ENCODE measurements around the gene SYNE4. TPM values are rescaled to one million over a fixed set of nuclear protein-coding genes. Genes with fewer than 3 reads are reported as not detected.

The SYNE4 gene
- total RNA-seq, 2 experiments from 2014 or later = 1.6 TPM

DNA sequence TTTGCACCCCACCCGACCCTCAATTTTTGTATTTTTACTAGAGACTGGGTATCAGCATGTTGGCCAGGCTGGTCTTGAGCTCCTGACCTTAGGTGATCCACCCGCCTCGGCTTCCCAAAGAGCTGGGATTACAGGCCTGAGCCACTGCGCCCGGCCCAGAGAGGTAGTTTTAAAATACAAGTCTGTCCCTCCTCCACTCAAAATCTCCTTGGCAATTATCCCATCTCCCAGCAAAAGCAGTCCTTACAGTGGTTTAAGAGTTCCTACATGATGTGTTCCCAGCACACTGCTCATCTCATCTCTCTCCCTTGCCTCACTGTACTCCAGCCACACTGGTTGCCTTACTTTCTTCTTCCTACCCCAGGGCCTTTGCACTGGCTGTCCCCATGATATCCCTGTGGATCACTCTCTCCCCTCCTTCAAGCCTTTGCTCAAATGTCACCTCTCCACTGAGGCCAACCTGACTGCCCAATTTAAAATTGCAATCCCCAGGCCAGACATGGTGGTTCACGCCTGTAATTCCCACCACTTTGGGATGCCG is 48.1 kb downstream of the SYNE4 start:
- peak overlapping the region; percentile 62 for H3K4me3 Mint-ChIP-seq
- H3K27ac Mint-ChIP-seq = no peak overlapping the region
- intact Hi-C loops (cut with DNase I, micrococcal nuclease) = no loop called here
- no peaks in the 10 kb centered on the region for H3K27me3 ChIP-seq (ENCODE audit: control insufficient read depth in 1 of 2, insufficient read depth in 2 of 2, low read length in 2 of 2)
- no peak overlapping the region for H3K27ac ChIP-seq (ENCODE audit: low read depth in 1 of 2, low read length in 2 of 2)
- H3K9me3 Mint-ChIP-seq = no peaks in the 10 kb centered on the region
- TF ChIP-seq, protein P1, sequence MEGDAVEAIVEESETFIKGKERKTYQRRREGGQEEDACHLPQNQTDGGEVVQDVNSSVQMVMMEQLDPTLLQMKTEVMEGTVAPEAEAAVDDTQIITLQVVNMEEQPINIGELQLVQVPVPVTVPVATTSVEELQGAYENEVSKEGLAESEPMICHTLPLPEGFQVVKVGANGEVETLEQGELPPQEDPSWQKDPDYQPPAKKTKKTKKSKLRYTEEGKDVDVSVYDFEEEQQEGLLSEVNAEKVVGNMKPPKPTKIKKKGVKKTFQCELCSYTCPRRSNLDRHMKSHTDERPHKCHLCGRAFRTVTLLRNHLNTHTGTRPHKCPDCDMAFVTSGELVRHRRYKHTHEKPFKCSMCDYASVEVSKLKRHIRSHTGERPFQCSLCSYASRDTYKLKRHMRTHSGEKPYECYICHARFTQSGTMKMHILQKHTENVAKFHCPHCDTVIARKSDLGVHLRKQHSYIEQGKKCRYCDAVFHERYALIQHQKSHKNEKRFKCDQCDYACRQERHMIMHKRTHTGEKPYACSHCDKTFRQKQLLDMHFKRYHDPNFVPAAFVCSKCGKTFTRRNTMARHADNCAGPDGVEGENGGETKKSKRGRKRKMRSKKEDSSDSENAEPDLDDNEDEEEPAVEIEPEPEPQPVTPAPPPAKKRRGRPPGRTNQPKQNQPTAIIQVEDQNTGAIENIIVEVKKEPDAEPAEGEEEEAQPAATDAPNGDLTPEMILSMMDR (IDR thresholded peaks at IDR 0.05) = no peak
- H3K4me1 Mint-ChIP-seq (ENCODE audit: low read depth) = peaks cover 42% of the 10 kb centered on the region
- no peaks in the 10 kb centered on the region for H3K9me3 ChIP-seq (ENCODE audit: control insufficient read depth in 1 of 2, insufficient read depth in 1 of 2, low read length in 2 of 2)
- H3K36me3 ChIP-seq (ENCODE audit: insufficient read depth, low read length) = no peaks in the 10 kb centered on the region
- peaks cover 36% of the 10 kb centered on the region for H3K4me1 ChIP-seq (ENCODE audit: insufficient read depth, low read length)
- H3K27me3 Mint-ChIP-seq = peaks cover 5% of the 10 kb centered on the region
- no peaks in the 10 kb centered on the region for H3K36me3 Mint-ChIP-seq (ENCODE audit: low read depth)
- ATAC-seq (ENCODE audit: poor library complexity) (no peak), DNase-seq (no peak)
- ChIA-PET CTCF (no interaction called here), POLR2A (interaction anchor here (1.7 kb wide), 1 partner anchor 33 kb away, joined by 4 read pairs; no protein-coding TSS in a partner anchor)
- peak overlapping the region; percentile 64 for H3K4me3 ChIP-seq (ENCODE audit: low read length)

DNA sequence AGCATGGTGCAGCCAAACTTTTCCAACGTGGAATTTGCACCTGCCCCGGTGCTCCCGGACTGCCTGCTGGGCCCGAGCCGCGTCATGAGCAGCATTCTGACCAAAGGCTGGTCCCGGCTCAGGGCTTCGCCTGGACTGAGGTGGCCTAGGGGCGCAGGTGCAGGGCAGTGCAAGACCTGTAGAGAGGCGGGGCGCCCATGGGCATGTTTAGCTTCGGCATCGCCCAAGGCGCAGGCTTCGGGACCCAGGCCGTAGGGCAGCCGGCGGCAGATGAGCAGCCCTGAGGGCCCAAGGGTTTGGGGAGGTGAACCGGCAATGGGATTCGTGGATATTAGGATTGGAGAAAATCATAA is 48.7 kb downstream of the SYNE4 start:
- intact Hi-C loops (cut with DNase I, micrococcal nuclease) = loop anchor here (5.0 kb wide), 3 partner anchors 52 to 212 kb away; partner anchors contain the start of genes ALKBH6 (in 1 of the 2), THAP8 (in 1 of the 2) and WDR62 (in 1 of the 2)
- no peaks in the 10 kb centered on the region for H3K9me3 Mint-ChIP-seq

DNA sequence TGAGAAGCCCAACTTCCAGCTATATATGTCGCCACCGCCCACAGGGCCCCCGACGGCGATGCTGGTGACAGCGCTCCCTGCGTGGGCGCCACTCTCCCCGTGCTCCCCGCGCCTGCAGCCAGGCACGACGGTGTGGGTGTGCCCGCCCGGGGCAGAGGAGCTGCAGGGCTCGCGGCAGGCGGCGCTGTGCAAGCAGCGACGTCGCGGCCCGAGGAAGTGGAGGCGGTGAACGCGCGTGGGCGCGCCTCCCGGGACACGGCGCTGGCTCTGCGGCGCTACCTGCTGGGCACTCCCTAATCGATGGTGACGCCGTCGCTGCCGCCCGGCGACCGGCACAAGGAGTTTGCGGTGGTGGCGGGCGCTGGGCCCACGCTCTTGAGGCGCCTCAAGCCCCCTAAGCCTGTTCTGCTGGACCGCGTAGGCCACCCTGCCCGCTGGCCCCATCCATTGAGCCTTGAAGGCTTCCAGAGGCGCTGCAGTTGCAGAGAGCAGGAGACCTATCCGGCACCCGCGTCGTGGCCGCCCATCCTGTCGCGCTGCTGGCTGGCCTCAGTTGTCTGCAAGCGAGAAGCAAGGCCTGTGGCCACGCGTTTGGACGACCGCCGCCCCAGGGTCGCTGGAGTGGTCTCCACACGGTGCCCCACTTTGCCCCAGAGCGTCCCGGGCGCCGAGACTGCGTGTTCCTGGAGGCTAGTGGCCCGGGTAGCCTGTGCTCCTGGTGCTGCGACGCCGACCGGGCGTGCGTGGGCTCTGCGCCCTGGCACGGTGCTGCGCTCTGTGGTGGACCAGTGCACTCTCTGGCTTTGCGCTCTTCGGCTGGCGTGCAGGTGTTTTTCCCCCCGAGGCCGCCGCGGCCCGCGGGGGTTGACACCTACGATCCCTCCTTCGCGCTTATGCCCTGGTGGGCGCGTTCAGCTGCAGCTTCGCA is 49.3 kb downstream of the SYNE4 start:
- Histone ChIP-seq H3K27ac (ENCODE audit: low read depth in 1 of 2, low read length in 2 of 2) (peak overlapping the region; percentile 1 to 9), H3K36me3 (ENCODE audit: insufficient read depth, low read length) (no peaks in the 10 kb centered on the region), H3K9me3 (ENCODE audit: control insufficient read depth in 1 of 2, insufficient read depth in 1 of 2, low read length in 2 of 2) (no peaks in the 10 kb centered on the region), H3K4me3 (ENCODE audit: low read length) (peak overlapping the region; percentile 64), H3K27me3 (ENCODE audit: control insufficient read depth in 1 of 2, insufficient read depth in 2 of 2, low read length in 2 of 2) (no peaks in the 10 kb centered on the region), H3K4me1 (ENCODE audit: insufficient read depth, low read length) (peaks cover 48% of the 10 kb centered on the region)
- intact Hi-C loops (cut with DNase I, micrococcal nuclease) = loop anchor here (5.0 kb wide), 3 partner anchors 53 to 213 kb away; partner anchors contain the start of genes ALKBH6 (in 1 of the 2), THAP8 (in 1 of the 2) and WDR62 (in 1 of the 2)
- ATAC-seq (ENCODE audit: poor library complexity) (peak; percentile 98), DNase-seq (peak; percentile 71 to 95 (median 83))
- TF ChIP-seq, protein P1 (IDR thresholded peaks at IDR 0.05) = peak; percentile 95
- POLR2A ChIA-PET = interaction anchor here (0.7 to 1.7 kb wide), 11 partner anchors 10 to 217 kb away, joined by 3 to 9 read pairs (median 4); partner anchors contain the start of genes ALKBH6, IGFLR1, LIN37 and THAP8
- no peaks in the 10 kb centered on the region for H3K36me3 Mint-ChIP-seq (ENCODE audit: low read depth)
- CTCF ChIA-PET = interaction anchor here (0.6 to 1.8 kb wide), 22 partner anchors 10 to 1966 kb away, joined by 3 to 7 read pairs (median 3); partner anchors contain the start of genes ALKBH6, KIRREL2, LIN37 and POLR2I
- H3K4me3 Mint-ChIP-seq = peak overlapping the region; percentile 51
- H3K27me3 Mint-ChIP-seq = peaks cover 4% of the 10 kb centered on the region
- H3K27ac Mint-ChIP-seq = no peak overlapping the region
- H3K4me1 Mint-ChIP-seq (ENCODE audit: low read depth) = peaks cover 48% of the 10 kb centered on the region
- H3K9me3 Mint-ChIP-seq = no peaks in the 10 kb centered on the region

More for the DNA sequence above, 48.7 kb downstream of the SYNE4 start:
- ChIA-PET CTCF (interaction anchor here (1.7 to 1.8 kb wide), 3 partner anchors 54 to 212 kb away, joined by 5 to 7 read pairs (median 7); partner anchors contain the start of genes ALKBH6 and LIN37), POLR2A (interaction anchor here (1.7 kb wide), 1 partner anchor 34 kb away, joined by 4 read pairs; no protein-coding TSS in a partner anchor)
- Histone ChIP-seq H3K27ac (ENCODE audit: low read depth in 1 of 2, low read length in 2 of 2) (no peak overlapping the region), H3K4me3 (ENCODE audit: low read length) (peak overlapping the region; percentile 64), H3K9me3 (ENCODE audit: control insufficient read depth in 1 of 2, insufficient read depth in 1 of 2, low read length in 2 of 2) (no peaks in the 10 kb centered on the region), H3K27me3 (ENCODE audit: control insufficient read depth in 1 of 2, insufficient read depth in 2 of 2, low read length in 2 of 2) (no peaks in the 10 kb centered on the region), H3K36me3 (ENCODE audit: insufficient read depth, low read length) (no peaks in the 10 kb centered on the region), H3K4me1 (ENCODE audit: insufficient read depth, low read length) (peaks cover 42% of the 10 kb centered on the region)
- H3K4me3 Mint-ChIP-seq = peak overlapping the region; percentile 51
- peaks cover 46% of the 10 kb centered on the region for H3K4me1 Mint-ChIP-seq (ENCODE audit: low read depth)
- no peak for ATAC-seq (ENCODE audit: poor library complexity)
- no peaks in the 10 kb centered on the region for H3K36me3 Mint-ChIP-seq (ENCODE audit: low read depth)
- peaks cover 4% of the 10 kb centered on the region for H3K27me3 Mint-ChIP-seq
- DNase-seq = no peak
- TF ChIP-seq, protein P1 (IDR thresholded peaks at IDR 0.05) = no peak
- H3K27ac Mint-ChIP-seq = no peak overlapping the region

Data from CD4-positive, alpha-beta T cell (primary cell).